ENCODE results near the gene PLEKHA8. TPM values are rescaled to one million over a fixed set of nuclear protein-coding genes. Genes with fewer than 3 reads are reported as not detected.

PLEKHA8 gene
- total RNA-seq, 1 donor from 2014 or later, result 43.8 TPM

DNA sequence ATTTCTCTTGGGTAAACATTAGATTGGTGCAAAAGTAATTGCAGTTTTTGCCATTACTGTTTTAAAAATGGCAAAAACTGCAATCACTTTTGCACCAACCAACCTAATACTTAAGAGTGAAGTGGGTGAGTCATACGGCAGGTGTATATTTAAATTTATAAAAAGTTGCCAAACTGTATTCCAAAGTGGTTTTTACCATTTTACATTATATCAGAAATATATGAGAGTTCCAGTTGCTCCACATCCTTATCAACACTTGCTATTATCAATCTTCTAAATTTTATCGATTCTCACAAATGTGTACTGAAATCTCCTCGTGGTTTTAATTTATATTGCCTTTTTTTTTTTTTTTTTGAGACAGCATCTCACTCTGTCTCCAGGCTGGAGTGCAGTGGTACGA lies 35.1 kb upstream of the PLEKHA8 start:
- H3K4me1 Mint-ChIP-seq (ENCODE audit: unreplicated experiment), result peaks cover 4% of the 10 kb centered on the region
- H3K27me3 Mint-ChIP-seq (ENCODE audit: unreplicated experiment), result peaks cover 12% of the 10 kb centered on the region
- H3K9me3 Mint-ChIP-seq (ENCODE audit: unreplicated experiment), result peaks cover 3% of the 10 kb centered on the region
- peaks cover 20% of the 10 kb centered on the region for H3K36me3 Mint-ChIP-seq (ENCODE audit: low read depth, unreplicated experiment)
- no peak overlapping the region for H3K4me3 Mint-ChIP-seq (ENCODE audit: unreplicated experiment)
- no peak overlapping the region for H3K27ac Mint-ChIP-seq (ENCODE audit: unreplicated experiment)
- no peak for DNase-seq (ENCODE audit: low spot score)
- TF ChIP-seq, protein P1, sequence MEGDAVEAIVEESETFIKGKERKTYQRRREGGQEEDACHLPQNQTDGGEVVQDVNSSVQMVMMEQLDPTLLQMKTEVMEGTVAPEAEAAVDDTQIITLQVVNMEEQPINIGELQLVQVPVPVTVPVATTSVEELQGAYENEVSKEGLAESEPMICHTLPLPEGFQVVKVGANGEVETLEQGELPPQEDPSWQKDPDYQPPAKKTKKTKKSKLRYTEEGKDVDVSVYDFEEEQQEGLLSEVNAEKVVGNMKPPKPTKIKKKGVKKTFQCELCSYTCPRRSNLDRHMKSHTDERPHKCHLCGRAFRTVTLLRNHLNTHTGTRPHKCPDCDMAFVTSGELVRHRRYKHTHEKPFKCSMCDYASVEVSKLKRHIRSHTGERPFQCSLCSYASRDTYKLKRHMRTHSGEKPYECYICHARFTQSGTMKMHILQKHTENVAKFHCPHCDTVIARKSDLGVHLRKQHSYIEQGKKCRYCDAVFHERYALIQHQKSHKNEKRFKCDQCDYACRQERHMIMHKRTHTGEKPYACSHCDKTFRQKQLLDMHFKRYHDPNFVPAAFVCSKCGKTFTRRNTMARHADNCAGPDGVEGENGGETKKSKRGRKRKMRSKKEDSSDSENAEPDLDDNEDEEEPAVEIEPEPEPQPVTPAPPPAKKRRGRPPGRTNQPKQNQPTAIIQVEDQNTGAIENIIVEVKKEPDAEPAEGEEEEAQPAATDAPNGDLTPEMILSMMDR (IDR thresholded peaks at IDR 0.05; ENCODE audit: unreplicated experiment), result no peak

DNA sequence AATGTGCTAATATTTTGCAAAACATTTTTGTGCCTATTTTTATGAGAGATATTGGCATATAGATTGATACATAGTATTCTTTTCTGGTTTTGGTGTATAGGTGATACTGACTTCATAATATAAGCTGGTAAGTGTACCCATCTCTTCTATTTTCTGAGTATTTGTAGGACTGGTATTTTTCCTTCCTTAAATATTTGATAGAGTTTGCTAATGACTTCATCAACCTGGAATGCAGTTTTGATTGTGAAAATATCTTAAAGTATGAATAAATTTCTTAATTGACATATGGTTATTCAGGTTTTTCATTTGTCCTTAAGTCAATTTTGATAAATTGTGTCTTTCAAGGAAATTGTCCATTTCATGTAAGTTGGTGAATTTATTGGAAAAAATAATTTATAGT lies 32.6 kb upstream of the PLEKHA8 start:
- Mint-ChIP-seq H3K27me3 (ENCODE audit: unreplicated experiment) (peaks cover 1% of the 10 kb centered on the region), H3K27ac (ENCODE audit: unreplicated experiment) (no peak overlapping the region), H3K4me1 (ENCODE audit: unreplicated experiment) (peaks cover 7% of the 10 kb centered on the region), H3K36me3 (ENCODE audit: low read depth, unreplicated experiment) (peaks cover 7% of the 10 kb centered on the region), H3K4me3 (ENCODE audit: unreplicated experiment) (no peak overlapping the region), H3K9me3 (ENCODE audit: unreplicated experiment) (peaks cover 3% of the 10 kb centered on the region)
- TF ChIP-seq, protein P1 (IDR thresholded peaks at IDR 0.05; ENCODE audit: unreplicated experiment), result no peak
- DNase-seq (ENCODE audit: low spot score), result no peak

DNA sequence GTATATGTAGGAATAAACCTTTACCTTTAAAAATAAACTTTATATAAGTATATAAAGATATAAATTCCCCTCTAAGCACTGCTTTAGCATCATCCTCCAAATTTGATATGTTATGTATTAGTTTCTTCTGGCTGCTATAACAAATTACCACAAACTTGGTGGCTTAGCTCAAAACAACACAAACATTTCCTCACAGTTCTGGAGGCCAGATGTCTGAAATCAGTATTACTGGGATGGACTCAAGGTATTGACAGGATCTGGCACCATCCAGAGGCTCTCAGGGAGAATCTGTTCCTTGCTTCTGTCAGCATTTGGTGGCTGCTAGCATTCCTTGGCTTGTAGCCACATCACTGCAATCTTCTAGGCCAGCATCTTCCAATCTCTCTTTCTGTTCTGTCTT lies 31.9 kb upstream of the PLEKHA8 start:
- peaks cover 11% of the 10 kb centered on the region for H3K4me1 Mint-ChIP-seq (ENCODE audit: unreplicated experiment)
- peaks cover 3% of the 10 kb centered on the region for H3K9me3 Mint-ChIP-seq (ENCODE audit: unreplicated experiment)
- H3K4me3 Mint-ChIP-seq (ENCODE audit: unreplicated experiment), result no peak overlapping the region
- no peak overlapping the region for H3K27ac Mint-ChIP-seq (ENCODE audit: unreplicated experiment)
- H3K27me3 Mint-ChIP-seq (ENCODE audit: unreplicated experiment), result no peaks in the 10 kb centered on the region
- H3K36me3 Mint-ChIP-seq (ENCODE audit: low read depth, unreplicated experiment), result peaks cover under 1% of the 10 kb centered on the region
- DNase-seq (ENCODE audit: low spot score), result no peak
- TF ChIP-seq, protein P1 (IDR thresholded peaks at IDR 0.05; ENCODE audit: unreplicated experiment), result no peak

DNA sequence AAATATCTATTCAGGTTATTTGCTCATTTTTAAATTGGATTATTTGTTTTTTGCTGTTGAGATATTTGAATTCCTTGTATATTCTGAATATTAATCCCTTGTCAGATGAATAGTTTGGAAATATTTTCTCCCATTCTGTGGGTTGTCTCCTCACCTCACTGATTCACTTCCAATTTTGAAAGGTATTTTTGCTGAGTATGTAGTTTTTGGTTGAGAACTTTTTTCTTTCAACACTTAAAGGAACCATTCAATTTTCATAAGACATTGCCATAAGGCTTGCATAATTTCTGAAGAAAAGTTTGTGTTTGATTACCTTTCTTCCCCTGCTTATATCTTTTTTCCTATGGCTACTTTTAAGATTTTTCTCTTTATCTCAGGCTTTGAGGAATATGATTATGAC lies 29.7 kb upstream of the PLEKHA8 start:
- no peaks in the 10 kb centered on the region for H3K9me3 Mint-ChIP-seq (ENCODE audit: unreplicated experiment)
- no peak overlapping the region for H3K27ac Mint-ChIP-seq (ENCODE audit: unreplicated experiment)
- no peak for DNase-seq (ENCODE audit: low spot score)
- no peaks in the 10 kb centered on the region for H3K36me3 Mint-ChIP-seq (ENCODE audit: low read depth, unreplicated experiment)
- TF ChIP-seq, protein P1 (IDR thresholded peaks at IDR 0.05; ENCODE audit: unreplicated experiment), result no peak
- peaks cover 11% of the 10 kb centered on the region for H3K4me1 Mint-ChIP-seq (ENCODE audit: unreplicated experiment)
- H3K4me3 Mint-ChIP-seq (ENCODE audit: unreplicated experiment), result no peak overlapping the region
- H3K27me3 Mint-ChIP-seq (ENCODE audit: unreplicated experiment), result no peaks in the 10 kb centered on the region

DNA sequence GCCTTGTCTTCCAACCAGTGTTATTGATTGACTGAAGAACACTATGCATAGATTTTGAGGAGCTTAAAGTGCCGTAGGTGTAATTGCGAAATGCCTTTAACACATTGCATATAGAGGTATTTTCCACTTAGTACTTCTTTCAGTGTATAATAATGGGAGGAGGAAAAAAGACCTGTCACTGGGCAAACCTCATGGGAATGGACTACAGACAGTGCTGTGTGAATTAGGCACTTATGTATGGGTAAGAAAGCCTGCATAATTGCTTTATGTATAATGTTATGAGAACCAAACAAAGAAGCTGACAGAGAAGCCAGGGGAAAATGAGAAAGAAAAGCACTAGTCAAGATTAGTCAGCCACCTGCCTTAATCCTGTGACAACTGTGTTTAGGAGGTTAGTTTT lies 26.2 kb upstream of the PLEKHA8 start:
- no peak overlapping the region for H3K4me3 Mint-ChIP-seq (ENCODE audit: unreplicated experiment)
- no peaks in the 10 kb centered on the region for H3K27me3 Mint-ChIP-seq (ENCODE audit: unreplicated experiment)
- no peak for DNase-seq (ENCODE audit: low spot score)
- no peaks in the 10 kb centered on the region for H3K36me3 Mint-ChIP-seq (ENCODE audit: low read depth, unreplicated experiment)
- peaks cover 11% of the 10 kb centered on the region for H3K4me1 Mint-ChIP-seq (ENCODE audit: unreplicated experiment)
- no peaks in the 10 kb centered on the region for H3K9me3 Mint-ChIP-seq (ENCODE audit: unreplicated experiment)
- TF ChIP-seq, protein P1 (IDR thresholded peaks at IDR 0.05; ENCODE audit: unreplicated experiment), result no peak
- no peak overlapping the region for H3K27ac Mint-ChIP-seq (ENCODE audit: unreplicated experiment)
